GM23338 (cell line): ENCODE data around the gene TAF8. TPM values are rescaled to one million over a fixed set of nuclear protein-coding genes. Genes with fewer than 3 reads are reported as not detected.
A peak's percentile ranks its signal among the peaks of the same experiment; 100 is the strongest.

Experiments
- ATAC-seq: fragments of 200-7000 bp; cut with Tn5 transposase; 3 replicates; pipeline ENCODE4 v1.9.1; 2020
- DNase-seq: peaks from one replicate; pipeline ENCODE4 v3.0.0-alpha.2; 2015; ENCODE audit warnings: low spot score
- H2AFZ ChIP-seq: fragments of 200-600 bp; sonication (generic); 2 replicates; pipeline ENCODE4 v1.8.0; 2016; ENCODE audit warnings: antibody characterized with exemption, mild to moderate bottlenecking, moderate library complexity
- H3F3A ChIP-seq: fragments of 200-600 bp; sonication (generic); replicated peaks from 2 replicates; pipeline ENCODE4 v1.8.0; 2017; ENCODE audit warnings: antibody characterized with exemption, mixed run types, low read depth
- H3K27ac ChIP-seq: fragments of 200-600 bp; sonication (generic); 2 replicates; pipeline ENCODE4 v1.6.1; 2016; ENCODE audit warnings: low read depth
- H3K27me3 ChIP-seq: fragments of 200-600 bp; sonication (generic); 2 replicates; pipeline ENCODE4 v1.8.0; 2016; ENCODE audit warnings: mild to moderate bottlenecking, mixed run types, moderate library complexity; ENCODE audit not compliant: insufficient read depth
- H3K36me3 ChIP-seq: fragments of 200-600 bp; sonication (generic); 2 replicates; pipeline ENCODE4 v1.8.0; 2016; ENCODE audit warnings: mild to moderate bottlenecking; ENCODE audit not compliant: insufficient read depth
- H3K4me1 ChIP-seq: fragments of 200-600 bp; sonication (generic); 2 replicates; pipeline ENCODE4 v1.8.0; 2016; ENCODE audit warnings: mild to moderate bottlenecking, moderate library complexity; ENCODE audit not compliant: insufficient read depth
- H3K4me2 ChIP-seq: fragments of 200-600 bp; sonication (generic); 2 replicates; pipeline ENCODE4 v1.7.1; 2017; ENCODE audit warnings: mixed run types
- H3K4me3 ChIP-seq: fragments of 200-600 bp; sonication (generic); 2 replicates; pipeline ENCODE4 v1.6.1; 2016; ENCODE audit warnings: mixed run types
- H3K79me2 ChIP-seq: fragments of 200-600 bp; sonication (generic); replicated peaks from 2 replicates; pipeline ENCODE4 v1.8.0; 2017; ENCODE audit warnings: mild to moderate bottlenecking; ENCODE audit not compliant: insufficient read depth
- H3K9me2 ChIP-seq: fragments of 200-600 bp; sonication (generic); 2 replicates; pipeline ENCODE4 v1.8.0; 2017; ENCODE audit not compliant: insufficient read depth
- H4K20me1 ChIP-seq: fragments of 200-600 bp; sonication (generic); replicated peaks from 2 replicates; pipeline ENCODE4 v1.8.0; 2017; ENCODE audit warnings: mild to moderate bottlenecking; ENCODE audit not compliant: insufficient read depth
- H3K27ac Mint-ChIP-seq: 2 replicates; pipeline ENCODE4 v1.8.0; 2020; ENCODE audit warnings: inconsistent platforms, mild to moderate bottlenecking, moderate library complexity, mixed read lengths
- H3K27me3 Mint-ChIP-seq: 3 replicates; pipeline ENCODE4 v1.8.0; 2022; ENCODE audit warnings: low read depth, mild to moderate bottlenecking, moderate library complexity, mixed read lengths, inconsistent platforms; ENCODE audit not compliant: insufficient read depth, poor library complexity
- H3K36me3 Mint-ChIP-seq: 3 replicates; pipeline ENCODE4 v1.8.0; 2021; ENCODE audit warnings: low read depth, mild to moderate bottlenecking, inconsistent platforms, moderate library complexity, mixed read lengths
- H3K4me1 Mint-ChIP-seq: 3 replicates; pipeline ENCODE4 v1.8.0; 2020; ENCODE audit warnings: mild to moderate bottlenecking, inconsistent platforms, mixed read lengths
- H3K4me3 Mint-ChIP-seq: 3 replicates; pipeline ENCODE4 v1.8.0; 2021; ENCODE audit warnings: moderate library complexity, mild to moderate bottlenecking, inconsistent platforms, mixed read lengths
- H3K9me3 Mint-ChIP-seq: 3 replicates; pipeline ENCODE4 v1.8.0; 2020; ENCODE audit warnings: moderate library complexity, mild to moderate bottlenecking, inconsistent platforms, mixed read lengths
- CREB1 ChIP-seq: fragments of 250-450 bp; sonication (Bioruptor Pico); IDR thresholded peaks from 2 replicates; pipeline ENCODE4 v1.5.0; 2020; ENCODE audit warnings: low read depth, mild to moderate bottlenecking, moderate library complexity
- EZH2 ChIP-seq: fragments of 200-600 bp; sonication (generic); IDR thresholded peaks from one replicate; pipeline ENCODE4 v1.8.0; 2017; ENCODE audit warnings: antibody characterized with exemption, mild to moderate bottlenecking, low read depth; ENCODE audit not compliant: unreplicated experiment
- EZH2phosphoT487 ChIP-seq: fragments of 200-600 bp; sonication (generic); IDR thresholded peaks from one replicate; pipeline ENCODE4 v1.8.1; 2018; ENCODE audit warnings: antibody characterized with exemption; ENCODE audit not compliant: unreplicated experiment
- JUNB ChIP-seq: IDR thresholded peaks from one replicate; pipeline ENCODE4 v1.6.1; 2016; ENCODE audit warnings: antibody characterized with exemption; ENCODE audit not compliant: unreplicated experiment
- NANOG ChIP-seq: IDR thresholded peaks from 2 replicates; pipeline ENCODE4 v1.6.1; 2016; ENCODE audit warnings: antibody characterized with exemption, borderline replicate concordance
- POLR2AphosphoS5 ChIP-seq: IDR thresholded peaks from 2 replicates; pipeline ENCODE4 v1.6.1; 2016; ENCODE audit warnings: antibody characterized with exemption, low read depth
- STAT1 ChIP-seq: IDR thresholded peaks from one replicate; pipeline ENCODE4 v1.6.1; 2016; ENCODE audit warnings: antibody characterized with exemption; ENCODE audit not compliant: unreplicated experiment
- ZNF114 ChIP-seq: fragments of 250-450 bp; sonication (Bioruptor Pico); IDR thresholded peaks from 2 replicates; pipeline ENCODE4 v1.5.0; 2020; ENCODE audit warnings: mild to moderate bottlenecking, moderate library complexity
- polyA plus RNA-seq: library from polyadenylated mRNA; unstranded; fragments of >200 nt; fragmentation: Nextera tagmentation; extraction: Ambion mirVana; gene quantifications from 2 replicates; pipeline ENCODE4 v1.2.1, GENCODE V29; 2016
- total RNA-seq: library from RNA; depleted of rRNA; stranded (reverse); fragments of >200 nt; shearing (Covaris generic); gene quantifications from 2 replicates; pipeline ENCODE4 v1.2.3, GENCODE V29; 2014
- TF ChIP-seq, protein P1 (sequence below), 2 experiments: fragments of 200-600 bp in 1 of 2; sonication (generic) in 1 of 2; conservative IDR thresholded peaks; 2 replicates each; pipeline versions ENCODE4 v1.5.1 to v1.6.1; 2016 to 2017; ENCODE audit warnings: antibody characterized with exemption in 2 of 2, low read depth in 2 of 2, mild to moderate bottlenecking in 2 of 2, moderate library complexity in 1 of 2
- TF ChIP-seq, protein P2 (sequence below): IDR thresholded peaks from 2 replicates; pipeline ENCODE4 v1.6.1; 2016; ENCODE audit warnings: antibody characterized with exemption

The TAF8 gene
- total and polyA plus RNA-seq, 2 experiments from 2014 or later, result 18.7 to 30.6 TPM

DNA sequence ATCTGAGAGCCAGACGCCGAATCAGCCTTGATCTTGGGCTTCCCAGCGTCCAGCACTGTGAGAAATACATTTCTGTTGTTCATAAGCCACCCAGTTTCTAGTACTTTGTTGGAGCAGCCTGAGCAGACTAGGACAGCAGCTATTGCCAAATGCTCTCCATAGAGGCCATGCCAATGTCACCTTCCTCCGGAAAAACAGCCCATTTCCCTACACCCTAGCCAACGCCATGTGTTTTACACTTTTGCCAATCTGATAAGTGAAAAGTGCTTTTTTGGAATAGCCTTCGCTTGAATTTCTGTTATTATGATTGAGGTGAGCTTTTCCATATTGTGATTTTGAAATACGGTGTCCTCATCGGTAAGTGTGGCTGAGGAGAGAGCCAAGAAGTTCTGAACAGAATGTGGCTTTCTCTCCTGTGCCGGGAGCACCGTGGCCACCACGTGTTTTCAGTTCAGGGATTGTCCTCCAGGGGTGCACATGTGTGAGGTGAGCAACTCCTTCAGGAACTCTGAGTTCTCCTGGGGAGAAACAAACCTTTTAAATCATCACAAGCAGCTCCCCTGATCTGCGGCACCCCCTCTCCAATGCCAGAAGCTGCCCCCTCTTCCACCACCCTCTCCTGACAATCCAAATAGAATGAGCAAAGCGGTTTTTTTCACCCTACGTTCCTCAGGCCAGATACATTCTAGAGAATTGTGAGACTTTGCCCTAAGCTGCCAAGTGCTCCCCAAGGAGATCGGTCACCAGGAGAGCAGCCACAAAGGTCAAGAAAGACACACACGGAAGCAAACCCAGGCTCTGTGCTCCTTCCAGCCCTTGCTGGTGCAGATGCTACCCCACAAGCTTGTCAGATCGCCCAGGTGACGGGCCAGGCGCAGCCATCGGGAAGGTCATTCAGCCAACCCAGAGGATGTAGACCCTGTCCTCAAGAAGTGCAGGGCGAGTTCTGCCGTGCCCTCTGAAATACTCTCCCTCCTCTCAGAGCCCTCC lies 36.0 kb downstream of the TAF8 start:
- H3K27me3 Mint-ChIP-seq, result peaks cover 23% of the 10 kb centered on the region
- H3K4me2 ChIP-seq, result peak overlapping the region; percentile 28; the same call in 1 of the 2 replicates
- no peaks in the 10 kb centered on the region for H3K79me2 ChIP-seq
- no peaks in the 10 kb centered on the region for H3K9me3 Mint-ChIP-seq
- peaks cover 16% of the 10 kb centered on the region for H3K4me1 Mint-ChIP-seq
- no peaks in the 10 kb centered on the region; the same call in 1 of the 2 replicates for H4K20me1 ChIP-seq
- H3K4me1 ChIP-seq, result peaks cover 11% of the 10 kb centered on the region
- ATAC-seq (peak; percentile 69), DNase-seq (peak; percentile 62)
- no peak overlapping the region for H2AFZ ChIP-seq
- H3K27me3 ChIP-seq, result peaks cover 9% of the 10 kb centered on the region
- no peaks in the 10 kb centered on the region for H3K9me2 ChIP-seq
- no peaks in the 10 kb centered on the region for H3K36me3 ChIP-seq
- no peak overlapping the region for H3K4me3 ChIP-seq
- H3K4me3 Mint-ChIP-seq, result no peak overlapping the region
- H3K36me3 Mint-ChIP-seq, result no peaks in the 10 kb centered on the region; the same call in 2 of the 3 replicates
- H3F3A ChIP-seq, result no peaks in the 10 kb centered on the region; the same call in 1 of the 2 replicates
- no peak overlapping the region for H3K27ac Mint-ChIP-seq
- no peak overlapping the region for H3K27ac ChIP-seq
- no peak for TF ChIP-seq POLR2AphosphoS5
- no peak for TF ChIP-seq JUNB
- no peak for TF ChIP-seq STAT1
- TF ChIP-seq, protein P1, sequence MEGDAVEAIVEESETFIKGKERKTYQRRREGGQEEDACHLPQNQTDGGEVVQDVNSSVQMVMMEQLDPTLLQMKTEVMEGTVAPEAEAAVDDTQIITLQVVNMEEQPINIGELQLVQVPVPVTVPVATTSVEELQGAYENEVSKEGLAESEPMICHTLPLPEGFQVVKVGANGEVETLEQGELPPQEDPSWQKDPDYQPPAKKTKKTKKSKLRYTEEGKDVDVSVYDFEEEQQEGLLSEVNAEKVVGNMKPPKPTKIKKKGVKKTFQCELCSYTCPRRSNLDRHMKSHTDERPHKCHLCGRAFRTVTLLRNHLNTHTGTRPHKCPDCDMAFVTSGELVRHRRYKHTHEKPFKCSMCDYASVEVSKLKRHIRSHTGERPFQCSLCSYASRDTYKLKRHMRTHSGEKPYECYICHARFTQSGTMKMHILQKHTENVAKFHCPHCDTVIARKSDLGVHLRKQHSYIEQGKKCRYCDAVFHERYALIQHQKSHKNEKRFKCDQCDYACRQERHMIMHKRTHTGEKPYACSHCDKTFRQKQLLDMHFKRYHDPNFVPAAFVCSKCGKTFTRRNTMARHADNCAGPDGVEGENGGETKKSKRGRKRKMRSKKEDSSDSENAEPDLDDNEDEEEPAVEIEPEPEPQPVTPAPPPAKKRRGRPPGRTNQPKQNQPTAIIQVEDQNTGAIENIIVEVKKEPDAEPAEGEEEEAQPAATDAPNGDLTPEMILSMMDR (conservative IDR thresholded peaks at IDR 0.05; ENCODE audit: low read depth in 2 of 2), result peak; percentile 20 to 34; a peak in 3 of 4 replicates
- no peak for TF ChIP-seq CREB1

DNA sequence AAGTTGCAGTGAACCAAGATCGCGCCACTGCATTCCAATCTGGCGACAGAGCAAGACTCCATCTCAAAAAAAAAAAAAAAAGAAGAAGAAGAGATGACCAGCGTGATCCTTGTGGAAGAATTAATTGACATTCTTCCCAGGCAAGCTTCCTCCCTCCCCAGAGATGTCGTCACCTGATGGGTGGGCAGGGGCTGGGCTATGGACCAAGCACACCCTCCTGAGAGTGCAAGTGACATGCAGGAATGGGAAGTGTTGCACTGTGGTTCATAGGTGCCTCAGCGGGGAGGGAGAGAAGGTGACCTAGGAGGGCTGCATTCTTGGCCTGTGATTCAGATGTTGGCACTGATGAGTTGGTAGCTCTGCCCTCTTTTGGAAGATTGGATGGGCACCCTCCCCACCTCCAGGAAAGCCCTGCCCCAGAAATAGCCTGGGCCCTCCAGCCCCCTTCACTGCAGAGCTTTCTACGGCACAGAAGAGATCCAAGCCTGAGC lies 37.8 kb downstream of the TAF8 start:
- Mint-ChIP-seq H3K4me1 (peaks cover 21% of the 10 kb centered on the region), H3K9me3 (no peaks in the 10 kb centered on the region), H3K27me3 (peaks cover 34% of the 10 kb centered on the region), H3K36me3 (no peaks in the 10 kb centered on the region; the same call in 2 of the 3 replicates), H3K27ac (no peak overlapping the region), H3K4me3 (no peak overlapping the region)
- TF ChIP-seq, protein P1 (conservative IDR thresholded peaks at IDR 0.05; ENCODE audit: low read depth in 2 of 2), result no peak
- TF ChIP-seq EZH2phosphoT487, result no peak
- TF ChIP-seq STAT1, result no peak
- TF ChIP-seq NANOG, result no peak
- no peak for TF ChIP-seq POLR2AphosphoS5
- TF ChIP-seq EZH2, result no peak
- TF ChIP-seq ZNF114 (CRISPR knock-in tag), result no peak
- TF ChIP-seq, protein P2, sequence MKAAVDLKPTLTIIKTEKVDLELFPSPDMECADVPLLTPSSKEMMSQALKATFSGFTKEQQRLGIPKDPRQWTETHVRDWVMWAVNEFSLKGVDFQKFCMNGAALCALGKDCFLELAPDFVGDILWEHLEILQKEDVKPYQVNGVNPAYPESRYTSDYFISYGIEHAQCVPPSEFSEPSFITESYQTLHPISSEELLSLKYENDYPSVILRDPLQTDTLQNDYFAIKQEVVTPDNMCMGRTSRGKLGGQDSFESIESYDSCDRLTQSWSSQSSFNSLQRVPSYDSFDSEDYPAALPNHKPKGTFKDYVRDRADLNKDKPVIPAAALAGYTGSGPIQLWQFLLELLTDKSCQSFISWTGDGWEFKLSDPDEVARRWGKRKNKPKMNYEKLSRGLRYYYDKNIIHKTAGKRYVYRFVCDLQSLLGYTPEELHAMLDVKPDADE, result no peak
- TF ChIP-seq JUNB, result no peak
- Histone ChIP-seq H4K20me1 (no peaks in the 10 kb centered on the region), H3K79me2 (no peaks in the 10 kb centered on the region), H3K4me3 (no peak overlapping the region), H3K27ac (no peak overlapping the region), H3K4me1 (peaks cover 11% of the 10 kb centered on the region), H3K36me3 (no peaks in the 10 kb centered on the region), H3K9me2 (no peaks in the 10 kb centered on the region), H2AFZ (no peak overlapping the region), H3F3A (no peaks in the 10 kb centered on the region; the same call in 1 of the 2 replicates), H3K27me3 (peaks cover 26% of the 10 kb centered on the region), H3K4me2 (no peak overlapping the region)
- peak; percentile 19 for DNase-seq
- peak; percentile 11; the same call in 1 of the 3 replicates for ATAC-seq
